GM19238 (cell line): ENCODE measurements around the gene GID8.

Experiments
- DNase-seq: peaks from one replicate; pipeline ENCODE4 v3.0.0; 2011; ENCODE audit warnings: low spot score; ENCODE audit not compliant: insufficient read length

Gene GID8

GRCh38 chr20:62902926-62903615 is 34.9 kb upstream of the GID8 start:
- DNase-seq, result no peak

- no peak for DNase-seq
Observed at GRCh38 chr20:62905536-62906117, 32.3 kb upstream of the GID8 start.

- DNase-seq, result no peak
Observed at GRCh38 chr20:62906209-62906608, 31.7 kb upstream of the GID8 start.

- DNase-seq, result no peak
Observed at GRCh38 chr20:62906647-62907375, 31.1 kb upstream of the GID8 start.

- DNase-seq, result no peak
Observed at GRCh38 chr20:62907384-62908317, 30.3 kb upstream of the GID8 start.

GRCh38 chr20:62908971-62909791 is 28.8 kb upstream of the GID8 start:
- no peak for DNase-seq

GRCh38 chr20:62910217-62910766 is 27.7 kb upstream of the GID8 start:
- DNase-seq, result no peak

GRCh38 chr20:62910777-62911497 is 27.0 kb upstream of the GID8 start:
- DNase-seq, result no peak

GRCh38 chr20:62911701-62912280 is 26.2 kb upstream of the GID8 start:
- DNase-seq, result no peak

- no peak for DNase-seq
Observed at GRCh38 chr20:62913043-62913630, 24.8 kb upstream of the GID8 start.

GRCh38 chr20:62914436-62914835 is 23.5 kb upstream of the GID8 start:
- DNase-seq, result no peak

GRCh38 chr20:62914970-62915457 is 22.9 kb upstream of the GID8 start:
- no peak for DNase-seq

- no peak for DNase-seq
Observed at GRCh38 chr20:62916703-62917476, 21.1 kb upstream of the GID8 start.

GRCh38 chr20:62917720-62918119 is 20.2 kb upstream of the GID8 start:
- no peak for DNase-seq

GRCh38 chr20:62918147-62918546 is 19.8 kb upstream of the GID8 start:
- no peak for DNase-seq

GRCh38 chr20:62918831-62919230 is 19.1 kb upstream of the GID8 start:
- no peak for DNase-seq

GRCh38 chr20:62920039-62920645 is 17.8 kb upstream of the GID8 start:
- no peak for DNase-seq
